NCI-H69 (cell line): ENCODE results near the gene ZNF200.
A peak's percentile ranks its signal among the peaks of the same experiment; 100 is the strongest.
"Not testable (repeated sequence)": the region's sequence is repeated elsewhere in the genome, so short reads cannot be mapped to it uniquely, and the experiment has no call there.

Experiments used
- DNase-seq: peaks from one replicate; lab custom pipeline; 2025; lab: John Stamatoyannopoulos, UW

Gene ZNF200

GRCh38 chr16:3234857-3235561 lies at the start of gene ZNF200:
ZNF200 (minus strand) TSS chr16:3235158; CDS start chr16:3233755, 1,403 bp downstream.
- DNase-seq = peak; percentile 97

- no peak for DNase-seq
Measured at GRCh38 chr16:3283543-3284447, 48.8 kb upstream of the ZNF200 start.

DNA sequence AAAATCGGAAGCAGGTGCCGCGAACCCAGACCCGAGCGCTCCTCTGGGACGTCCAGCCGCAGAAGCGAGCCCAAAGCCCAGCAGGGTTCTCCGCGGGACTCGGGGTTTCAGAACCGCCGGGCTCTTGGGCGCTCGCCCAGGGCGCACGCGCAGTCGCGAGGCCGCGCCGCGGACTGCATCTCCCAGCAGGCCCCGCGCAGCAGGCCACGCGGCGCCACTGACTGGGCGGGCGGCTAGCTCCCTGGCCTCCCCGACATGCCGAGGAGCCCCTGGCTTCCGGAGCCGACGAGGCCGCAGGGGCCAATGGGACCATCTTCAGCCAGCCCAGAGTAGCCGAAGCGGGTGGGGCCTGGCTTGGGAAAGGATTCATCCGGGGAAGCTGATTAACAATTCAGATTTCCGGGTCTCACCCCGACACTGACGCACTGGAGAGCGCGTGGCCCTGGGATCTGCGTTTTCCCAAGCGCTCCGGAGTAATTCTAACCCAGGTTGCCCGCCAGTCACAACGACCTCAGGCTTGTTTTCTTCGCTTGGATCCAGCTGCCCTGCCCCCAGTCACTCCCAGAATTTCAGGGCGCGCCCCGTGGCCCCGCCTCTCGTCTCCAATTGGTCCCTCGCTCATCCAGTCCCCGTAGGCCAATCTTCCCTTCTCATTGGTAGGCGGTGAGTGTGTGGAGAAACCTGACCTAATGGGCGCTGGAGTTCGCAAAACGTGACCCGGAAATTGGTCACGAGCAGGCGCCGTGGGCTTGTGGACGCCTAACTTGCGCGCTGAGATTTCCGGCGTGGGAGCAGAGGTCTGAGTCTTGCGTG lies 48.0 kb upstream of the ZNF200 start, which contains the start of gene ZNF263:
Gene ZNF263, plus strand, starts transcription at position 762 of the 813 bp plus-strand sequence. CDS start 328 bp downstream, outside the sequence.
- DNase-seq = peak; percentile 99

GRCh38 chr16:3282103-3282729 lies 47.3 kb upstream of the ZNF200 start:
- peak; percentile 91 for DNase-seq

GRCh38 chr16:3281222-3281820 lies 46.4 kb upstream of the ZNF200 start:
- DNase-seq = no peak

DNA sequence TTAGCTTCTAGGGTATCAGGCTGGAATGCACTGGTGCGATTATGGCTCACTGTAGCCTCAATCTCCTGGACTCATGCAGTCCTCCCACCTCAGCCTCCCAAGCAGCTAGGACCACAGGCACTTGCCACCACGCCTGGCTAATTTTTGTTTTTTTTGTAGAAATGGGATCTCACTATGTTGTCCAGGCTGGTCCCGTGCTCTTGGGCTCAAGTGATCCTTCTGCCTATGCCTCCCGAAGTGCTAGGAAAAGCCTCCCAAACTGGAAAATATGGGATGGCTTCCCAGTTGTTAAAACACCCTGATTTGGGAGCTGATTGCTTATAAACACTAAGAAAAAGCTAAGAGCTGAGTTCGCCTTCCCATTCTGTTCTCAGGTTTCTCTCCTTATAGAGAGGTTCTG lies 41.7 kb upstream of the ZNF200 start:
- DNase-seq = no peak

GRCh38 chr16:3274947-3275346 lies 40.0 kb upstream of the ZNF200 start:
- no peak for DNase-seq

DNA sequence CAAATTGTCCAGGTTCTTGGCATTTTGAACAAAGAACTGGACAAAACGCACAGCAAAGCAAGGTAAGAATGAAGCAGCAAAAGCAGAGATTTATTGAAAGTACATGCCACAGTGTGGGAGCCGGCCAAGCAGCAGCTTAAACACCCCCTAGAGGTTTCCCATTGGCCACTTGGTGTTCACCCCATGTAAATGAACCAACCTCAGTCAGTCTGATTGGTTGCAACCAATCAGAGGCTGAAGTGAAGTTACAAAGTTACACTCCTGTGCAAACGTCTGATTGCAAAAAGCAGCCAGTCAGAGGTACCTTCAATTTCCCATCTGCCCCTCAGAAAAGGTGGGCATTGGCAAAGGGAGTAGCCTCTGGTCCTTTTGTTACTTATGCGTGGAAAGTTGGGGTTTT lies 39.5 kb upstream of the ZNF200 start:
- DNase-seq = no peak

DNA sequence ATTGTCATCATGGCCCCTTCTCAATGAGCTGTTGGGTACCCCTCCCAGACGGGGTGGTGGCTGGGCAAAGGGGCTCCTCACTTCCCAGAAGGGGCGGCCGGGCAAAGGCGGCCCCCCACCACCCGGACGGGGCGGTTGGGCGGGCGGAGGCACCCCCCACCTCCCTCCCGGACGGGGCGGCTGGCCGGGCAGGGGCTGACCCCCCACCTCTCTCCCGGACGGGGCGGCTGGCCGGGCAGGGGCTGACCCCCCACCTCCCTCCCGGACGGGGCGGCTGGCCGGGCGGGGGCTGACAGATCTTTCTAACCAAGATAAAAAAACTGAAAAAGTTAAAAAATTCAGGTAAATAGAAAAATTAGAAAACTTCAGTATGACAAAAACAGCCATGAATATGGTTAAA lies 36.3 kb upstream of the ZNF200 start:
- not testable (repeated sequence) for DNase-seq

DNA sequence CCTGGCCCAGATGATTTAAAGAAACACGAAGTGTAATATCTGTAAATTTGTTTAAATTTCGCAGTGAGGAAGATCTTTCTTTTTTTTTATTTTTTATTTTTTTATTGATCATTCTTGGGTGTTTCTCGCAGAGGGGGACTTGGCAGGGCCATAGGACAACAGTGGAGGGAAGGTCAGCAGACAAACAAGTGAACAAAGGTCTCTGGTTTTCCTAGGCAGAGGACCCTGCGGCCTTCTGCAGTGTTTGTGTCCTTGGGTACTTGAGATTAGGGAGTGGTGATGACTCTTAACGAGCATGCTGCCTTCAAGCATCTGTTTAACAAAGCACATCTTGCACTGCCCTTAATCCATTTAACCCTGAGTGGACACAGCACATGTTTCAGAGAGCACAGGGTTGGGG lies 35.8 kb upstream of the ZNF200 start:
- DNase-seq = not testable (repeated sequence)

DNA sequence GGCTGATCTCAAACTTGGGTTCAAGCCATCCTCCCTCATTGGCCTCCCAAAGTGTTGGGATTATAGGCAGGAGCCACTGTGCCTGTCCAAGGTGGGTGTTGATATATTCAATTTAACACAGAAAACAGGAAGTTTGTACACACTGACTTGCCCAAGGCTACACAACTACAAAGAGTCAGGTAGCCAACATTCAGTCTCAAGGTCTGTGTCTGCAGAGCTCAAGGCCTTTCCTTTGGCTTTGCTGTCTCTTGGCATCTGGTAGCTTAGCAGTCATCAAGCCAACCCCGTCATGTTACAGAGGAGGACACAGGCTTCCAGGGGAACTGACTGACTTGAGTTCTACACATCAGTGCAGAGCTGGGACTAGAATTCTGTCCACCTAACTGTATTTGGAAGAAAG lies 33.3 kb upstream of the ZNF200 start:
- DNase-seq = no peak

DNA sequence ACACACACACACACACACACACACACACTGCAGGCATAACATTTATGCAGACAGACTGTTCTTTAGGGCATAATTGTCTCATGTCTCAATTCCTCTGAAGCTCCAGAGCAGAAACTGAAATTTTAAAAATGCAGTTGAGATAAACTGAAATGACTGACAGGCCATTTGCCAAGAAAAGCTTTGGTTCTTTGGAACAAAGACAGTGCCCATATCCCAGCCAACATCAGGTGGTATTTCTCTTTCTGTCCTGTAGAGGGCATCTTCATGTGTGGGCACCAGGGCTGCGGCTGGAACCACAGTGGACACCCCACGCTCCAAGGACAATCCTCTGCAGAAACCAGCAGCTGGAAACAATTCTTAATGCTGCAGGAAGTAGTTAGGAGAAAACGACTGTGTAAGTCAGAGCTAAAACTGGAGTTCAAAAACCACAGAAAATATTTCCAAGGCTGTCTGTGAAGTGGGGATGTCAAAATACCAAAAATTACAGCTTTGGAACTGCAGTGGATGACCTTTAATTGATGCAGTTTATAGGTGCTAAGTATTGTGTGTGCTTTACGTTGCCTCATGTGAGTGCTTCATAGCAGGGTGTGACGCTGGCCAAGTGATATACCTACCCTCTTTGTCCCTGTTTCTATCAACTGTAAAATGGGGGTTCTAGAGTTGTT lies 32.0 kb upstream of the ZNF200 start:
- DNase-seq = peak; percentile 62

GRCh38 chr16:3264137-3265036 lies 29.4 kb upstream of the ZNF200 start:
- DNase-seq = peak; percentile 99

DNA sequence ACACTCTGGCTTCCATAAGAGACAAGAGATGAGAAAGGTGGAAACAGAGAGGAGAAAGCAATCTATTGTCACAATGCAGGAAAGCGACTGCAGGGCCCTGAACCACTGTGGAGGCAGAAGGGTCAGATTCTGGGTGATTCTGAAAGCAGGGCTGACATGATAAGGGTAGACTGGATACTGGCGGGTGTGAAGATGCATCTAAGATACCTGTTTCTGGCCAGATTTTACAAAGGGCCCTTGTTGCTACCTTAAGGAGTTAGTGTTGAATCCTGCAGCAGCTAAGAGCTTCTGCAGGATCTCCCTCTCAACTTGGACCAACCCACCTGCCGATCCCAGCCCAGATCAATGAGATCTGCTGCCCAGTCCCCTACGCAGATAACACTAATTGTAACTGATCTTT lies 27.6 kb upstream of the ZNF200 start:
- DNase-seq = no peak

DNA sequence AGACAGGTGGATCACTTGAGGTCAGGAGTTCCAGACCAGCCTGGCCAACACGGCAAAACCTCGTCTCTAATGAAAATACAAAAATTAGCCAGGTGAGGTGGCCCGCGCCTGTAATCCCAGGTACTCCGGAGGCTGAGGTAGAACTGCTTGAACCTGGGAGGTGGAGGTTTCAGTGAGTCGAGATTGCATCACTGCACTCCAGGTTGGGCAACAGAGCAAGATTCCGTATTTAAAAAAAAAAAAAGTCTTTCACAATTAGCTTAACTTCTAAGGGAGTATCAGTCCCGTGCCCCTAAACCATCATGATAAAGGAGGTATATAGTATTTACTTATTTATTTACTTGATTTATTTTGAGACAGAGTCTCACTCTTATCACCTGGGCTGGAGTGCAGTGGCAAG lies 24.9 kb upstream of the ZNF200 start:
- no peak for DNase-seq

DNA sequence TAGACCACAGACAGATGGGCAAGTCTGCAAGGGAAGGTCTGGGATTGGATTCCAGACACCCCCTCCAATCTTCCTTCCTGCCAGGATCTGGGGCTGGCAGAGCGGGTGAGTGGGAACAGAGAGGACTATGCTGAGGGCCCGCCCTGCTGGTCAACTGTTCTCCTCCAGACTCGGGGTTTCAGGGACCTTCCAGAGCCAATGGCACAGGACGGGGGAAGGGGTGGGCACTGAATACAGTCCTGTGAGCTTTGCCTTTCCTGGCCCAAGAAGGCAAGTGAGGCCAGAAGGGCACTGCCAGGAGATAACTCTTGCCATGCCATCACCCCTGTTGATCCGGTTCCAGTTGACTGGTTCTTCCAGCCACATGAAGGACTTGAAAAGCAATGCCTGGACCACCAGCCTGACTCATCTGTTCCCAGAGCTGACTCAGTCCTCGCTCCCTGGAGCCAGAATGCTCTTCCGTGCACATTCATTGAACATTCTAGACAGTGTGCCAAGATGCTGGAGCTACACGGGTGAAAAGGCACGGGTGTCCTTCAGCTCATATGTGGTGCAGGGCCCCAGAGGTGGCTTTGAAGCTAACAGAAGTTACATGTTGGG lies 22.0 kb upstream of the ZNF200 start:
- no peak for DNase-seq

- no peak for DNase-seq
Measured at GRCh38 chr16:3256146-3256865, 21.3 kb upstream of the ZNF200 start, which contains the start of gene MEFV. MEFV (minus strand) TSS chr16:3256633; CDS start chr16:3256587, 46 bp downstream.

- DNase-seq = no peak
Measured at GRCh38 chr16:3254309-3254708, 19.4 kb upstream of the ZNF200 start.
